HG03521 (cell line): Measurements from ENCODE around the gene GIPR.

Experiments used
- ATAC-seq: cut with Tn5 transposase; IDR thresholded peaks from one replicate; pipeline ENCODE4 v1.9.1; 2021; ENCODE audit warnings: mild to moderate bottlenecking, moderate library complexity; ENCODE audit not compliant: unreplicated experiment

GIPR gene

GRCh38 chr19:45645068-45645630, 22.9 kb upstream of the GIPR start:
- ATAC-seq = no peak

- ATAC-seq = peak; percentile 29
Observed at GRCh38 chr19:45645631-45646344, 22.2 kb upstream of the GIPR start.

GRCh38 chr19:45646345-45646698, 21.7 kb upstream of the GIPR start:
- ATAC-seq = no peak

- no peak for ATAC-seq
Observed at GRCh38 chr19:45650722-45651121, 17.3 kb upstream of the GIPR start.

- no peak for ATAC-seq
Observed at GRCh38 chr19:45653634-45654033, 14.4 kb upstream of the GIPR start.

GRCh38 chr19:45655073-45655472, 12.9 kb upstream of the GIPR start:
- no peak for ATAC-seq

- no peak for ATAC-seq
Observed at GRCh38 chr19:45657520-45658167, 10.4 kb upstream of the GIPR start.

GRCh38 chr19:45659096-45659729, 8.8 kb upstream of the GIPR start:
- no peak for ATAC-seq

GRCh38 chr19:45660636-45661035, 7.4 kb upstream of the GIPR start:
- no peak for ATAC-seq

GRCh38 chr19:45663800-45664199, 4.2 kb upstream of the GIPR start:
- no peak for ATAC-seq

GRCh38 chr19:45664575-45664974, 3.4 kb upstream of the GIPR start:
- ATAC-seq = no peak

GRCh38 chr19:45668342-45668871, 386 bp downstream of the GIPR start:
- ATAC-seq = no peak

- ATAC-seq = peak; percentile 42
Observed at GRCh38 chr19:45670670-45671453, 2.8 kb downstream of the GIPR start.

- ATAC-seq = no peak
Observed at GRCh38 chr19:45674946-45675345, 6.9 kb downstream of the GIPR start.

GRCh38 chr19:45676851-45677263, 8.8 kb downstream of the GIPR start:
- ATAC-seq = no peak

- no peak for ATAC-seq
Observed at GRCh38 chr19:45677351-45678230, 9.6 kb downstream of the GIPR start.

- peak; percentile 55 for ATAC-seq
Observed at GRCh38 chr19:45681391-45682015, 13.5 kb downstream of the GIPR start.

GRCh38 chr19:45682117-45682516, 14.1 kb downstream of the GIPR start:
- no peak for ATAC-seq

GRCh38 chr19:45682908-45683307, 14.9 kb downstream of the GIPR start:
- no peak for ATAC-seq
